IPS-15b (cell line): ENCODE measurements around the gene FBXO42.
"Not testable (repeated sequence)": the region's sequence is repeated elsewhere in the genome, so short reads cannot be mapped to it uniquely, and the experiment has no call there.

Experiments used
- H3K27me3 ChIP-seq: one replicate; pipeline ENCODE4 v1.6.1; 2013; ENCODE audit warnings: low read length; ENCODE audit not compliant: control insufficient read depth, insufficient read depth
- H3K36me3 ChIP-seq: one replicate; pipeline ENCODE4 v1.6.1; 2013; ENCODE audit warnings: low read length; ENCODE audit not compliant: control insufficient read depth, insufficient read depth
- H3K4me1 ChIP-seq: one replicate; pipeline ENCODE4 v1.6.1; 2013; ENCODE audit warnings: mild to moderate bottlenecking, low read length; ENCODE audit not compliant: control insufficient read depth, insufficient read depth
- H3K4me3 ChIP-seq: one replicate; pipeline ENCODE4 v1.5.1; 2013; ENCODE audit warnings: low read depth, low read length
- H3K9ac ChIP-seq: one replicate; pipeline ENCODE4 v1.6.1; 2013; ENCODE audit warnings: low read depth, mild to moderate bottlenecking, low read length
- H3K9me3 ChIP-seq: one replicate; pipeline ENCODE4 v1.6.1; 2013; ENCODE audit warnings: mild to moderate bottlenecking, low read length; ENCODE audit not compliant: control insufficient read depth, insufficient read depth

FBXO42 gene

DNA sequence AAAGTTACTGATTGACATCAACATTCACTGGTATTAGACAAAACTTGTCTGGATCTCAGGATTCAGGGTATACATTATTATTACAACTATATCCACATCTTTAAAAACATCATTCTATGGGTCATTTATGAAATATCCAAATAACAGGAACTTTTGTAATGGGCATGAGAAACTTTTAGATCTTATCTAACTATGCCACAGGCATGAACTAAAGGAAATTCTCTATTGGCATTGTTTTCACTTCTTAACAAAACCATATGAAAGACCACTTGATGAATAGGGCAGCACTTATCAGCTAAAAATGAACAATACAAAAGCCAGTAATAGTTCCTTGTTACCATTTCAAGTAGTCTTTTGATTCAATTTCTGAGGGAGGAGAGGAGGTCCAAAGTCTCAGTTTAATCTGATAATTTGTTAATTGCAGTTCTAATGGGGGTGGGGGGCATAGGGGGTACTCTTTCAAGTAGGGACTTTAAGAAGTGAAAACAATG lies 84.5 kb downstream of the FBXO42 start:
- Histone ChIP-seq H3K36me3 (no peaks in the 10 kb centered on the region), H3K4me1 (no peaks in the 10 kb centered on the region), H3K4me3 (no peak overlapping the region), H3K27me3 (no peaks in the 10 kb centered on the region), H3K9ac (no peak overlapping the region), H3K9me3 (no peaks in the 10 kb centered on the region)

- H3K9ac ChIP-seq, result no peak overlapping the region
These were observed 85.7 kb downstream of the FBXO42 start for GRCh38 chr1:16266411-16267118.

GRCh38 chr1:16262067-16262466 lies 90.2 kb downstream of the FBXO42 start:
- Histone ChIP-seq H3K27me3 (no peaks in the 10 kb centered on the region), H3K36me3 (no peaks in the 10 kb centered on the region), H3K4me3 (no peak overlapping the region), H3K9me3 (no peaks in the 10 kb centered on the region), H3K4me1 (no peaks in the 10 kb centered on the region), H3K9ac (no peak overlapping the region)

More at GRCh38 chr1:16266411-16267118, 85.7 kb downstream of the FBXO42 start:
- Histone ChIP-seq H3K9me3 (no peaks in the 10 kb centered on the region), H3K4me3 (no peak overlapping the region), H3K4me1 (no peaks in the 10 kb centered on the region), H3K36me3 (no peaks in the 10 kb centered on the region), H3K27me3 (no peaks in the 10 kb centered on the region)

- H3K36me3 ChIP-seq, result no peaks in the 10 kb centered on the region
- no peak overlapping the region for H3K4me3 ChIP-seq
- H3K9ac ChIP-seq, result no peak overlapping the region
These were observed 91.5 kb downstream of the FBXO42 start for GRCh38 chr1:16260814-16261213.

GRCh38 chr1:16258591-16259135 lies 93.6 kb downstream of the FBXO42 start:
- no peak overlapping the region for H3K4me3 ChIP-seq
- H3K9me3 ChIP-seq, result no peaks in the 10 kb centered on the region
- H3K9ac ChIP-seq, result no peak overlapping the region
- no peaks in the 10 kb centered on the region for H3K4me1 ChIP-seq
- H3K36me3 ChIP-seq, result no peaks in the 10 kb centered on the region
- H3K27me3 ChIP-seq, result no peaks in the 10 kb centered on the region

More at GRCh38 chr1:16260814-16261213, 91.5 kb downstream of the FBXO42 start:
- no peaks in the 10 kb centered on the region for H3K4me1 ChIP-seq
- H3K9me3 ChIP-seq, result no peaks in the 10 kb centered on the region
- H3K27me3 ChIP-seq, result no peaks in the 10 kb centered on the region

DNA sequence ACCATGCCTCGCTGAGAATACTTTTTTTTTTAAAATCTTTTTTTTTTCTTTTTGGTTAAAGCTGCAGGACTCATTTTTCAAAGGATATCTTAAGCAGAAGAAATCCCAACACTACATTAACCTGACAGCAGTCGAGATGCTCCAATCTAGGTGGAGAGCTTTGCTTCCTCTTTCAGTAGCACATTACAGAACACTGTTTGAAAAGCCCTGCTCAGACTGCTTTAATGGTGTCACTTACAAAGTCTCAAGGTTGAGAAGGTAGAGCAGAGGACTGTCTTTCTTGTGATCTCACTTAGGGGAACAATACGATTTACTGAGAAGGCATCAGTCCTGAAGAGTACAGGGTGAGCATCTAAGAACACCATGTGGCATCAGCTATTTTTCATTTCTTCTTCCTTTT lies 94.3 kb downstream of the FBXO42 start:
- H3K4me3 ChIP-seq, result no peak overlapping the region
- no peaks in the 10 kb centered on the region for H3K36me3 ChIP-seq
- no peak overlapping the region for H3K9ac ChIP-seq
- no peaks in the 10 kb centered on the region for H3K27me3 ChIP-seq
- no peaks in the 10 kb centered on the region for H3K9me3 ChIP-seq
- no peaks in the 10 kb centered on the region for H3K4me1 ChIP-seq

- not testable (repeated sequence) for H3K4me1 ChIP-seq, H3K36me3 ChIP-seq, H3K4me3 ChIP-seq, H3K27me3 ChIP-seq, H3K9me3 ChIP-seq, H3K9ac ChIP-seq
These were observed 94.7 kb downstream of the FBXO42 start for GRCh38 chr1:16257556-16257955.

DNA sequence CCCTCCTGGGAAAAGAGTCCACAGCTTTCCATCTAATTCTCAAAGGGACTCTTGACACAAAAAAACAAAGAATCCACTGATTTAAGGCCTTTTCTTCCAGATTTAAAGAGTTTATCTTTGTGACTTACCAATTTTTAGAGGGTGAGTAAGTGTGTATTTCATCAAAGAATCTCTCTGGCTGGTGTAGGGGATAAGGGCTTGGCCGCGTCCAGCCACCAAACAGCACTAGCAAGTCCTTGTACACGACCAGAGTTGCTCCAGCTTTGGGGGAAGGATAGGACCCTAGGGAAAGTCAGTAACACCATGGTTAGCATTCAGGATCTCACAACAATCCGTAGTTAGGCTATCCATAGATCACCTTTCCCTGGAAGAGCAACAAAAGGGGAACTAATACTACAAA lies 95.8 kb downstream of the FBXO42 start:
- no peak overlapping the region for H3K4me3 ChIP-seq
- H3K27me3 ChIP-seq, result no peaks in the 10 kb centered on the region
- H3K9ac ChIP-seq, result no peak overlapping the region
- H3K4me1 ChIP-seq, result no peaks in the 10 kb centered on the region
- H3K36me3 ChIP-seq, result peaks cover 6% of the 10 kb centered on the region
- no peaks in the 10 kb centered on the region for H3K9me3 ChIP-seq

DNA sequence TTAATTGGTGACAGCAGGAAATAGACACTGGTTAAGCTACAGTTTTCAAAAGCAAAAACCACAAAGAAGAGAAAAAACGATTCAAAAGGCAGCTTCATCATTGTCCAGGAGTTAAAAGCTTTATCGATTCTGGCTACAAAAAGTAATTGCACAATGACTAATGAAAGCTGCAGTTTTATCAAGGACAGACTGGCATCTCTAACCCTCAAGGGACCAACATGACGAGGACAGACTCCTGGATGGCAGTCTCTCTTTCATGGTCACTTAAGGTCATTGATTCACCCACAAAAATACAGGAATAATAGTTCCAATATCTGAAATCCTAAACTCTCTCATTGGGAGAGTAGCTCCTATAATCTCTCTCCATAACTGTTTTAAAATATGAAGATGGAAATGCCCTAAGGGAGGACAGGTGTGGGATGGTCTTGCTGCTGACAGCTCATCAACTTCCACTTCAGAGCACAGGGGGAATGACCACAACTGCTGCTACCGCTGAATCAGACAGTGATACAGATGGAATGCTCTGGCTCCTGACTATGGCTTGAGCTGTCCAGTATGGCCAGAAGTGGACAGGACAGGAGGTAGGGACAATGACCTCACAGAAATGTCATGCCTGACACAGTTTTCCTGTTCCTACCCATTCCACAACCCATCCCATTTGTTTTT lies 97.9 kb downstream of the FBXO42 start:
- Histone ChIP-seq H3K4me3 (no peak overlapping the region), H3K9ac (no peak overlapping the region), H3K9me3 (no peaks in the 10 kb centered on the region), H3K4me1 (no peaks in the 10 kb centered on the region), H3K27me3 (no peaks in the 10 kb centered on the region), H3K36me3 (peaks cover 14% of the 10 kb centered on the region)

DNA sequence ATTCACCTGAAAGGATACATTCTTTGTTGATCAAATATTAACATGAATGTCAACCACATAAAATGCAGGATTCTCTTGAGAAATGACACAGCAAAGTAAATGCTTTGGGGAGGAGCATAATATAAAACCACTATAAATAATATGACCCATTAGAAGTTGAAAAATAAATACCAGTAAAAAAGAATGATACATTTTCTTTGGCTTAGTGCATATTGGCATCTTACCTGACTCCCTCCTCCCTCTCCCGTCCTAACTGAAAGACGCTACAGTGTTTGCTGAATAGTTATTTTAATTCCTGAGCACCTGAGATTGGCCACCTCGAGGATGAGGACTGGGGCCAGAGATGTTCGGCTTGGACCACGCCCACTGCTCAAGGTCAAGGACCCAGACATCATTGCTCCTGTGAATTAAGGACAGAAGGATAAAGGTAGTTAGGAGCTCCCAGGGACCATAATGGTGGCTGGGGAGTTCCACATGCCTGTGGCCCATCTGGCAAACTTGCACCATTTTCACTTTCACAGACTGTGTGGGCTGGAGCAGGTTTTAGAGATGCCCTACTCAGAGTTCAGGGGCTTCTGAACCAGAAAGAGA lies 98.9 kb downstream of the FBXO42 start:
- Histone ChIP-seq H3K4me1 (no peaks in the 10 kb centered on the region), H3K9me3 (no peaks in the 10 kb centered on the region), H3K36me3 (peaks cover 14% of the 10 kb centered on the region), H3K27me3 (no peaks in the 10 kb centered on the region), H3K4me3 (no peak overlapping the region), H3K9ac (no peak overlapping the region)

- Histone ChIP-seq H3K27me3 (no peaks in the 10 kb centered on the region), H3K4me3 (no peak overlapping the region), H3K9ac (no peak overlapping the region), H3K9me3 (no peaks in the 10 kb centered on the region), H3K36me3 (peaks cover 14% of the 10 kb centered on the region), H3K4me1 (no peaks in the 10 kb centered on the region)
These were observed 99.4 kb downstream of the FBXO42 start for GRCh38 chr1:16252912-16253311.
